Liver (tissue), 3 donors: ENCODE results near the gene UBXN7.

ENCODE experiments used
- JUND ChIP-seq, 2 donors: IDR thresholded peaks; 2 replicates each; pipeline ENCODE4 v1.6.1; 2016; ENCODE audit warnings: antibody characterized with exemption in 2 of 2
- RAD21 ChIP-seq, 2 donors: IDR thresholded peaks; 2 replicates each; pipeline ENCODE4 v1.6.1; 2016; ENCODE audit warnings: antibody characterized with exemption in 2 of 2, mild to moderate bottlenecking in 2 of 2
- ZBTB33 ChIP-seq: IDR thresholded peaks from 2 replicates; pipeline ENCODE4 v1.6.1; 2016; ENCODE audit warnings: antibody characterized with exemption
- TF ChIP-seq, protein P1 (sequence below): fragments of 150-350 bp; IDR thresholded peaks from 2 replicates; pipeline ENCODE4 v1.5.1; 2017; ENCODE audit warnings: improper control_type of control experiment, low read depth, low read length; ENCODE audit not compliant: missing input control
- donor health status: healthy.
- donor health status: healthy.

- TF ChIP-seq RAD21 (IDR thresholded peaks at IDR 0.05): no peak
- TF ChIP-seq ZBTB33: no peak
- TF ChIP-seq, protein P1, sequence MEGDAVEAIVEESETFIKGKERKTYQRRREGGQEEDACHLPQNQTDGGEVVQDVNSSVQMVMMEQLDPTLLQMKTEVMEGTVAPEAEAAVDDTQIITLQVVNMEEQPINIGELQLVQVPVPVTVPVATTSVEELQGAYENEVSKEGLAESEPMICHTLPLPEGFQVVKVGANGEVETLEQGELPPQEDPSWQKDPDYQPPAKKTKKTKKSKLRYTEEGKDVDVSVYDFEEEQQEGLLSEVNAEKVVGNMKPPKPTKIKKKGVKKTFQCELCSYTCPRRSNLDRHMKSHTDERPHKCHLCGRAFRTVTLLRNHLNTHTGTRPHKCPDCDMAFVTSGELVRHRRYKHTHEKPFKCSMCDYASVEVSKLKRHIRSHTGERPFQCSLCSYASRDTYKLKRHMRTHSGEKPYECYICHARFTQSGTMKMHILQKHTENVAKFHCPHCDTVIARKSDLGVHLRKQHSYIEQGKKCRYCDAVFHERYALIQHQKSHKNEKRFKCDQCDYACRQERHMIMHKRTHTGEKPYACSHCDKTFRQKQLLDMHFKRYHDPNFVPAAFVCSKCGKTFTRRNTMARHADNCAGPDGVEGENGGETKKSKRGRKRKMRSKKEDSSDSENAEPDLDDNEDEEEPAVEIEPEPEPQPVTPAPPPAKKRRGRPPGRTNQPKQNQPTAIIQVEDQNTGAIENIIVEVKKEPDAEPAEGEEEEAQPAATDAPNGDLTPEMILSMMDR: no peak
- no peak for TF ChIP-seq JUND (IDR thresholded peaks at IDR 0.05)
These were observed 39.3 kb upstream of the UBXN7 start for GRCh38 chr3:196471551-196471950.
